HG02885 (cell line): ENCODE results near the gene PLCD3.

Experiments
- ATAC-seq: cut with Tn5 transposase; IDR thresholded peaks from one replicate; pipeline ENCODE4 v1.9.1; 2021; ENCODE audit warnings: mild to moderate bottlenecking; ENCODE audit not compliant: unreplicated experiment, poor library complexity

Gene PLCD3

GRCh38 chr17:45118691-45119090 is 13.6 kb downstream of the PLCD3 start:
- no peak for ATAC-seq

- no peak for ATAC-seq
Measured at GRCh38 chr17:45117848-45118646, 14.3 kb downstream of the PLCD3 start.

DNA sequence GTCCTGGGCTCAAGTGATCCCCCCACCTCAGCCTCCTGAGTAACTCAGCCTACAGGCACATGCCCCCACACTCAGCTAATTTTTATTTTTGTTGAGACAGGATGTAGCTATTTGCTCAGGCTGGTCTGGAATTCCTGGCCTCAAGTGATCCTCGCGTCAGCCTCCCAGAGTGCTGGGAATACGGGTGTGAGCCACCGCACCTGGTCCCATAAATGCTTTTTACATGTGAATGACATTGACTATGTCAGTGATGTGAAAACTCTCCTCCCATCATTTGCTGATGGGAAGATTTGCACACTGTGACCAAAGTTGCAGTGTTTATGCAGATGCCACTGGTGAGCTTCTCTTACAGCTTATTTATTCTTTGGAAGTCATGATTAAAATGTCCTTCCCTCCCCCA is 15.0 kb downstream of the PLCD3 start:
- no peak for ATAC-seq

DNA sequence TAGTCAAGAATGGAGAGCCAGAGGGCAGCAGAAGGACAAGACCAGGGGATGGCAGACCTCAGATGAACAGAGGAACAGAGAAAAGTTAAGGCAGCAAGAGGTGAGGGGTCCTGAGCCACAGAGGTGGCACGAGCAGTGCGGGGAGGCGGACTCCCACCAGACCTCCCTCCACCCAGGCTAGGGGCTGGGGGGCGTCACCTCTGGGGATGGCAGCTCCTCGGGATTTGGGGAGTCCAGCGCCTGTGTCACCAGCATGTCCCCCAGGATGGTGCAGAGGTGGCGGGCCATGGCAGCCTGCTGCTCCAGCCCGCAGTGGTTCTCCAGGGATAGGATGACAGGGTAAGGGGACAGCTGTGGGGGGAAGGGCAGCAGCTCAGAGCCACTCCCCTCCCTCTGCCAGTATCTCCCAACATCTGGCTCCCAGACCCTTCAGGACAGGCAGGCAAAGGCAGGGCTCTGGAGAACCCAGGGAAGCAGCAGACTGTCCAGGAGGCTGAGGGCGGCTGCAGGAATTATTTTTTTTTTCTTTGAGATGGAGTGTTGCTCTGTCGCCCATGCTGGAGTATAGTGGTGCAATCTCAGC is 15.8 kb downstream of the PLCD3 start:
- no peak for ATAC-seq

- no peak for ATAC-seq
Measured at GRCh38 chr17:45115871-45116270, 16.4 kb downstream of the PLCD3 start.

DNA sequence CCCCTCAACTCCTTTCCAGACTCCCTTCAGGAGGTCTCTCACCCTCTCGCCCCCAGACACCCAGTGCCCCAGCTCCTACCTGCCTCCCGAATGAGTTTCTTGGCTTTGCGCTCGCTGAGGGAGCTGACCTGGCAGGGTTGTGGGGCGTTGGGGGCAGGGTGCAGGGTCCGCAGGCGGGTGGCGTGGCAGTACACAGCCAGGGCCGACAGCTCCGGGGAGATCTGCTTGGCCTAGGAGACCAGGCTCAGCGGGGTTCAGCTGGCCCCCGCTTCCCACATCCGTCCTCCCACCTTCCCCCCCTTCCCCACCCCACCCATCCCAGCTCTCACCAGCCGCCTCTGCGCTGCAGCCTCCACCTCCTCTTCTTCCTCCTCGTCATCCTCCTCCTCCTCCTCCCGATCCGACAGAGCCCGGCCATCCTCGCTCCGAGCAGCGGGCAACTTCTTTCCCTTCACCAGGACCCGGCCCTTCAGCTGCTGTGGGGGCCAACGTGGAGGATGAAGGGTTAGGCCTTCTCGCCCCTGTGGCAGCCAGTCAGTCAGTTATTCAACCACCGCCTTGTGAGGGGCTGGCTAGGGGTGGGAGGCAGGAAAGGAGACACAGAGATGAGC is 17.2 kb downstream of the PLCD3 start:
- ATAC-seq, result no peak

DNA sequence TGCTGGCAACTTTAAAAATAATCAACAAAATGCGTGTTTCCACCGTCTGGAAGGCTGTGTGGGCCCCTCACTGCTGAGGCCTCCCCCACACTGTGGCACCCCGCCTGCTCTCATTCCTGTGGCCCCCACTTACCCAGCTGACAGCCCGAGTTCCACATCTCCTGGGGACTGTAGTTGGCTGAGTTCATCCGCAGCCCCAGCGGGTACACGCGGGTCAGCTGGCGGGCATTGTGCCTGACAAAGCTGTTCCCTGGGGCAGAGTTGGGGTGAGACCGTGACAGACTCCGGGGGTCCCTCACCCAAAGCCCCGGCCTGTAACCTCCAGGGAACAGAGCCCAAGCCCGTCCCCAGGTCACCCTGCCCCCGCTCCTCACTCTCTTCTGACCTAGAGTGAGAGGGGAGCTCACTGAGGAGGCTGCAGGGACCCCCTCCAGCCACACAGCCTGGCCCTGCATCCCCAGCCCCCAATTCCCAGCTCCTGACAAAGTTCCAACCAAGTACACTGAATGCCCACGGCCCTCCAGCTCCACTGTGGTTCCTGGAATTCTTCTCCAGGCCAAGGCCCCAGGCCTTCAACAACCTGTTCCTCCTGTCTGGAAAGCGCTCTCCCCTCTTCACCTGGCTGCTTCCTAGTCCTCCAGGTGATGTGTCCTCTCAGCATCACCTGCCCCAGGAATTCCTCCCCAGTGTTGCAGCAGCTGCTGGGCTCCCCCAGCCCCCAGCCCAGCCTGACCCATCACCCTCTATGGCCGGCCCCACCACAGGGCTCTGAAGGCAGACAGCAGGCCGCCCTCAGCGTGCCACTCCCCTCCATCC is 18.0 kb downstream of the PLCD3 start:
- no peak for ATAC-seq

DNA sequence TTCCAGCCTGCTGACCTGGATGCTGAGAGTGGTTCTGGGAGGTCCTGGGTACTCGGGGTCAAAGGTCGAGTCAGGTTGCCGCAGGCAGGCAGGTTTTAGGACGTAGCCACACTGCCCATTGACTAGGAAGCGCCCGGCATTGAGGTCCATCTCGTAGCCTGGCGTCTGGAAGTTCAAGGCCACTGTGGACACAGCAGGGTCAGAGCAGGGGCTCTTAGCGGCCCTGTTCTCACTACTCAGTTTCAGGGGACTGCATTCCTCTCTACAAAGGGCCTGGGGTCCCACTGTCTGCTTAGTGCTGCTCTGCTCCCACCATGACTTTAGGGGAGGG is 18.9 kb downstream of the PLCD3 start:
- no peak for ATAC-seq

DNA sequence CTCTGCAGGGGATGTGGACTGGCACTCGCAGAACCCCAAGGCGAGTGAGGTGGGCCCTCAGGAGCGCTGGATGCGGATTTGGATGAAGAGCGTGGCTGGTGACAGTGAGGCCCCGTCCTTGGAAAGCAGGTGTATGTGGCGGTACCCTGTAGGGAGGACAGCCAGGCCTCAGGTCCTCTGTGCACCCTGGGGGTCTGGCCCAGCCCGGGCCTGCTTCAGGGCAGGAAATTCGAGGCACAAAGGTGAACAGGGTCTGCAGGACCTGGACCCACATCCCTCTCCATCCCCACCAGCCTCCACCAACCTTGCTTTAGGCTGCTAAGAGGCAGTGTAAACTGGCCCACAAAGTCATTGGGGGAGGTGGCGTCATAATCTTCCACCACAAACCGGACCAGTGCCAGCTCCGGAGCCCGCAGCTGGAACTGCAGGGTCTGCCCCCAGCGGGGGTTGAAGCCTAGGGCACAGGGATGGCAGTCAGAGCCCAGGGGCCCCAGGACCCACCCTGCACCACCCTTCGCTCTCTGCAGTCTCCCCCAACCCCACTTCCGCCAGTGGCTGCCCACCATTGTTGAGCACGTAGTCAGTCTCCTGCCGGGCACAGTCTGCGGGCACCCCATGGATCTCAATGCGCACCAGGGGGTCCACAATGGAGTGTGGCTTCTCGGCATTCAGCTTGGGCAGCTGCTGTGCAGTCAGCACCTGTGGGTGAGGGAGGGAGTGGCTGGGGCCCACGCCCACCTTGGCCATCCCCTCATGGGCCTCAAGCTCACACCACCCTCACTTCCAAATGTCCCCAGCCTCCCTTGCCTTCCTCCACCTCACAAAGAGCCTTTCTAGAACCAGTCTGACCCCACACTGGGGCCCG is 19.5 kb downstream of the PLCD3 start:
- ATAC-seq, result no peak

- no peak for ATAC-seq
Measured at GRCh38 chr17:45111850-45112249, 20.5 kb downstream of the PLCD3 start.

GRCh38 chr17:45110676-45111611 is 21.4 kb downstream of the PLCD3 start:
- ATAC-seq, result no peak

DNA sequence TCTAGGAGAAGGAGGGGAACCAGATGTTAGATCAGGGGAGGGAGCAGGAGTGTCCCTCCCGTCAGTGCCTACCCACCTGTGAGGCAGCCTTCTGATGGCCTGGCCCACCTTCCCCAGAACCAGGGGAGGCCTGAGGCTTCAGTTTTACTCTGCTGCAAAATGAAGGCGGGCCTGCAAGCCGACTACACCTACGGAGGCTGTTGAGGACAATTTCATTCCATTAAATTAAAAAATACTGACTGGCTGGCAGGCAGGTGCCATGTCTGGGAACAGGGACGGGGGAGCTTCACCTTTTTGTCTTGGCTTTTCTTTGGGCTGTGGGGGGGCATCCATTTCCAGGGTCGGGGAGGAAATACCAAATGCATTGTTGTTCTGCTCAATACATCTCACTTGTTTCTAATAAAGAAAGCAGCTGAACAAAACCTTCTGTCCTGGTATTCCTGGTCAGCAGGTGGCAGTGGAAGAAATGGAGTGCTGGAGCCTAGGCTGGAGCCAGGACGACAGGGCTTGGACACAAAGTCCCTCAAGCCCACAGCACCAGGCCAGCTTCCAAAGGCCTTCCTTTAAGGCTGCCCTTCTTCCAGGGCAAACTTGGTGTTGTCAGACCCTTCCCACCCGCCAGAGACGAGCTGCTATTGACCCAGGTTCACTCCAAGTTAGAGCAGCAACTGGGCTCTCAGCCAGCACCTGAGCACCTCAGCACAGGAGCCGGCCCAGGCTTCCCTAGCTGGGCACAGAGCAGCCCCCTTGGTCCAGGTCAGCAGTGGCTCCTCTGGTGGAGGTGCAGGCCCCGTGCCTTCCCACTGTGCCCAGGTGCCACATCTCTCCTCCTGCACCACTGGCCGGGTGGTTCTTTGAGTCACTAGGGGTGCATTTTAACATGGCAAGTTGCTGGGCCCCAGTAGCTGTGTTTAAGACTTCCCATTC is 23.5 kb downstream of the PLCD3 start:
- ATAC-seq, result no peak

DNA sequence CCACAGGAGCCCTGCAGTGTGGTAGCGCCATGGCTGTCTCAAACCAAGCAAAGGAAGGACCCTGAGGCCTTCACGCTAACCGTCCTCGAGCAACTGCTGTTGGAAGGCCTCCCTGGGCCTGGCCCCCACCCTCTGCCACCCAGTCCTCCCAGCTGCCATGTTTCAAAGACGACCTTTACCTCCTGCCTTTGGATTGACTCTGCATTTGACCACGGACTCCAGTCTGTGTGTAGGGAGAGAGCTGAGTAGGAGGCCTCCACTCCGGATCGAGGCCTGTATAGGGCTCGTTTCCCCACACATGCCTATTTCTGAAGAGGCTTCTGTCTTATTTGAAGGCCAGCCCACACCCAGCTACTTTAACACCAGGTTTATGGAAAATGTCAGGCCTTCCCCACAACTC is 24.3 kb downstream of the PLCD3 start:
- ATAC-seq, result no peak

- ATAC-seq, result no peak
Measured at GRCh38 chr17:45107293-45108010, 24.9 kb downstream of the PLCD3 start.

DNA sequence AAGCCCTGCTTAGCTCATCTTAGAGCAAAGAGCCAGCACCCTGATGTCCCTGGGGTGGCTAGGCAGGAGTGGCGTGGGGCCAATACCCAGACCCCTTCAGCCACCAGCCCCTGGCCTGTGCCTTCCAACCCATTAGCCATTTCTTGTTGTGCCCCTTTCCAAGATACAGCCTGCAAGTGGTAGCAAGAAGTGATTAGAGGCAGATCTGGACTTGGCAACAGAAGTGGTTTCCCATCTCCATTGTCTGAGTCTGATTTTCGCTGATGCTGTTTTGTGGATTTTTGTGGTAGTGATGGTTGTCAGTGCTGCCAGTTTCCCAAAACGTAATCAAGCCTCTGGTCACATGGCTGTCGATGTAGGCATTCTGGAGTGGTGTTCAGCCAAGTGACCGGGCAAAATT is 25.7 kb downstream of the PLCD3 start:
- ATAC-seq, result no peak

GRCh38 chr17:45106096-45106495 is 26.2 kb downstream of the PLCD3 start:
- ATAC-seq, result no peak

DNA sequence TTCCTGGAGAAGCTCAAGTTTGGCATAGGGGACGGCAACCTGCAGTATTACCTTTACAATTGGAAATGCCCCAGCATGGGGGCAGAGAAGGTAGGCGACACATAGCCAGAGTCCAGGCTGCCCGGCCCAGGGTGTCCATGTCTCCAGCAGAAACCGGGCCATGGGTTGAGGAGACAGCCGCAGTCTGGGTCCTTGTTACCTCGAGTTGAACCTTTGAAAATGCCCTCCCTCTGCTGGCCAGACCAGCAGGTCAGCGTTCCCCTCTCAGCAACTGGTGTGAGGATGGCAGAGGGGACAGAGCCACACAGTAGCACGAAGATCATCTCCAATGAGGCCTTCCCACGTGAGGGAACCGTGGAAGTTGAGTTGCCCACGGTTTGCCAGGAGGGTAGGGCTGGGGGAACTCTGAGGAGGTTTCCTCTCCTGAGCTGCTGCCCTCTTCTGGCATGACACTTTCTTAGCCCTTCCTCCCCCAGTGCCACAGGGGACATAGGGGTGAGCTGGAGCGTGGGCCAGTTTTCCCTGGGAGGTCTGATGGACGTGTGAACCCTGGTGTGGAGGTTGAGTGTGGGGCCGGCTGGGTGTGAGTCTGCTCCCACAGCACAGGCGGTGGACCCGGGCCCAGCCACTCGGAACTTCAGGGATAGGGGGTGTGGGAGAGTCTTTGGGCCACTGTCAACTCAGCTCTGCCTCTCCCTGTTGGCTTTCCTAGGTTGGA is 27.2 kb downstream of the PLCD3 start:
- ATAC-seq, result no peak
